GM18951 (cell line): ENCODE measurements around the gene SST.

Experiments
- POLR2A ChIP-seq: IDR thresholded peaks from 4 replicates; pipeline ENCODE4 v1.6.1; 2011; ENCODE audit warnings: mild to moderate bottlenecking; ENCODE audit not compliant: insufficient read length, insufficient read depth; ENCODE audit errors: extremely low read depth
- in situ Hi-C: fragments of 300-500 bp; cut with MboI; formaldehyde crosslinking; loops from one replicate; pipeline ENCODE4 v1.12.0; 2022; ENCODE audit warnings: low sequenced_read_pairs, mixed read lengths, inconsistent platforms; ENCODE audit not compliant: unreplicated experiment

The SST gene

GRCh38 chr3:187698499-187699399, 28.6 kb upstream of the SST start:
- TF ChIP-seq POLR2A, result no peak
- in situ Hi-C loops, result no loop called here

DNA sequence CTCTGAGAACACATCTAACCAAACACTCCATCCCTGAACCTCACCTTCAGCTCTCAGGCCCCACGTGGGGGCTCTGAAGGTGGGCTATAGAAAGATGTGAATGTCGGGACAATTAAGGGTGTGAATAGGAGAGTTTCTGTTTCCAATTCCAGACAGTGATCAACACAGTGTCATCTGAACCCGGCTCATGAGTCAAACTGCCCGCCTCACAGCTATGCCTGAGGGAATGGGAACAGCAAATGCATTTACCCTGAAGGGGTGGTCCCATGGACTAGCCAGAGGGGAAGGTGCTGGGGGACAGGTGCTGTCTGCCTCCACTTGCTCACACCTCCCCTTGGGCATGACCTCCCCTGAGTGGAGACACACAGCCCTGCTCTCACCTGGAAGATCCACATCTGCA, 25.8 kb upstream of the SST start:
- in situ Hi-C loops, result no loop called here
- no peak for TF ChIP-seq POLR2A

DNA sequence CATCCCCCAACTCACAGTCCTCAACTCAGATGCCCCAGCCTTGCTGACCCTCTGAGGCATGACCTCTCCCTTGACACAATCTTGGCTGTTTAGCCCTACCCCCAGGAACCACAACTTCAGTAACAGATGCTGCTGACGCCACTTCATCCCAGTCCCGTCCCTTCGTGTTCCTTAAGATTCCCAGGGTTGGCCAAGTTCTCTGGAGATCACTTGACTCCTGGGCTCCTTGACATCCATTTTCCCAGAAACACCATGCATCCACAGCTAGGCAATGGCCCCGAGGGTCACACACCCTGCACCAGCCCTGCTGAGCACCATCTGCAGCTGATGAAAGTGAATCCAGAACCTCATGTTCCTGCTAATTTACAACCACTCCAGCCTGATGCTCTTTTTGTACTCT, 25.3 kb upstream of the SST start:
- in situ Hi-C loops, result no loop called here
- TF ChIP-seq POLR2A, result no peak

DNA sequence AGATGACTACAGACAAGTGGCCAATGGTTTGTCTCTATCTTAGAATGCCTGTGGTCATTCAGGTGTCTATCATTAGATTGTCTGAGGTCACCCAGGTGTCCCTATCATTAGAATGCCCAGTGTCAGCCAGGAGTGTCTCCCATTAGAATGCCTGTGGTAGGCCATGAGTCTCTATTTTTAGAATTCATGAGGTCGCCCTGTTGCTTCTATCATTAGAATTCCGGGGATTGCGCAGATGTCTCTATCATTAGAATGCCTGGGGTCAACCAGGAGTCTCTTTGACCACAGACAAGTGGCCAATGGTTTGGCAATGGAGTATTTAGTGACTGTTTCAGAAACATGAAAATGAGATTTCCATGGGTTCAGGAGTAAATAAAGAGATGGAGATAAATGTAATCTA, 24.6 kb upstream of the SST start:
- TF ChIP-seq POLR2A, result no peak
- in situ Hi-C loops, result no loop called here

GRCh38 chr3:187693431-187693830, 23.2 kb upstream of the SST start:
- in situ Hi-C loops, result no loop called here
- no peak for TF ChIP-seq POLR2A

GRCh38 chr3:187689984-187690383, 19.8 kb upstream of the SST start:
- in situ Hi-C loops, result no loop called here
- no peak for TF ChIP-seq POLR2A

DNA sequence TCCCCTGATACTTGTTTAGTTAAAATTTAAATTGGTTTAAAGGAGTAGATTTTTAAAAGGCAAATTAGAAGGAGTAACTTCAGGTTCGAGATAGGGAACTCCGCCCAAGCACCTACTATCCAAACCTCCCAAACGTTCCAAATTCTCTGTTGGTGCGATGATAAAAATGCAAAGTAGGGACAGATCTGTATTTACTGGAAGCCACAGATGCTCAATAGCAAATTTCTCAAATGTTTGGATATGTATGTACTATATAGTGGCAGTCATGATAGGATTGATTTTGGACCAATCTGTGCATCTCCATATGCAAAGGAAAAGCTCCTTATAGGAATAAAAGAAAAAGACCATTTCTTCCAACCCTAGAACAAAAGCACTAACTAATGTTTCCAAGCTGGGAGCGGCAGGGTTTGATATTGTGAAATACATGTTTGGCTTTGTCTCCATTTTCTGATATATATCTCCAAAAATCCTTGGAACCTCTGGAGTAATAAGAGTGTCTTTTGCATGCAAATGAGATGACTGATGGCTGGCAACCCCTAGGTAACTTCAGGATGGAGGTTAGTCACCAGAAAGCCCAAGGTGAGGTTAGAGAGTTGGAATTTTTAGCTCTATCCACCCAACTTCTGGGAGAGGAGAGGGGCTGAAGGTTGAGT, 16.6 kb upstream of the SST start:
- in situ Hi-C loops, result no loop called here
- TF ChIP-seq POLR2A, result no peak

GRCh38 chr3:187685948-187686347, 15.8 kb upstream of the SST start:
- in situ Hi-C loops, result no loop called here
- TF ChIP-seq POLR2A, result no peak

GRCh38 chr3:187684880-187685279, 14.7 kb upstream of the SST start:
- in situ Hi-C loops, result loop anchor here (5.0 kb wide), 1 partner anchor 368 kb away; no protein-coding TSS in a partner anchor
- no peak for TF ChIP-seq POLR2A

GRCh38 chr3:187684444-187684843, 14.2 kb upstream of the SST start:
- in situ Hi-C loops, result loop anchor here (5.0 kb wide), 1 partner anchor 367 kb away; no protein-coding TSS in a partner anchor
- no peak for TF ChIP-seq POLR2A

DNA sequence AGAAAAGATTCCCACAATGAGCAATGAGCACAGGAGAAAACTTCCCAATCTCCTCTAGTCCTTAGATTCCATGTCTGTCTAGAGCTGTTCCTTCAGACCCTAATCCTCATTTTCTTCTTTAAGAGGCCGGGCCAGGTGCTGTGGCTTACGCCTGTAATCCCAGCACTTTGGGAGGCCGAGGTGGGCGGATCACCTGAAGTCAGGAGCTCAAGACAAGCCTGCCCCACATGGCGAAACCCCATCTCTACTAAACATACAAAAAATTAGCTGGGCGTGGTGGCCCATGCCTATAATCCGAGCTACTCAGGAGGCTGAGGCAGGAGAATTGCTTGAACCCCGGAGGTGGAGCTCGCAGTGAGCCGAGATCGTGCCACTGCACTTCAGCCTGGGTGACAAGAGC, 11.6 kb upstream of the SST start:
- in situ Hi-C loops, result loop anchor here (5.0 kb wide), 1 partner anchor 364 kb away; no protein-coding TSS in a partner anchor

DNA sequence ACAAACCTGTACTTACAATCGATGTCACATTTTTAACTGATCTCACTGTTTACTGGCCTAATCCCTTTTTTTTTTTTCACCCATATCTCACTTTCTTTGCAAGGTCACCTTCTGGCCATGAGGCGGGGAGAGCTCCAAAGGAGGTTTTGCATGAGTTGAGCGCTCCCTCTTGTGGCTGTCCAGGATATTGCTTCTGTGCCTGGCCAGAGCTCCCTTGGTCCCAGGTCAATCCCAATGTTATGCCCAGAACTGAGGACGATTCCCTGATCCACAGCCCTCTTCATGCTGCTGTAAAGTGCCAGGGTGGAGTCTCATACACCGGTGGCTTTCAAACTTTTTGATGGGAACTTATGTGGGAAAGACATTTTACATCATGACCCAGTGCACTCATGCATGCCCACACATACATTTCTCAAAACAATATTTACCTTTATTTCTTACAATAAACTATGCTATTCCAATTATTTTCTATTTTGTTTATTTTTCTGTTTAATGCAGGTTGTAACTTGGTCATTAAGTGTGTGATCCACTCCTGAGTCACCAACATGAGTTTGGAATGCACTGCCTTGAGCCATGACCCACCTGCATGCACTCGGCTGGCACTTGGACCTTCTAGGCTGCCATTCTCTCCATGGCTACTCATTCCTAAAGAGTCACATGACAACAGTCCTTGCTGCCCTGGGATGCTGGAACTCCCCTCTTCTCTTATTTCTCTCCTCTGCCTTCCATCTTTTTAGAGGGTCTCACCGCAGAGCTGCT, 9.6 kb upstream of the SST start:
- TF ChIP-seq POLR2A, result no peak
- in situ Hi-C loops, result loop anchor here (5.0 kb wide), 2 partner anchors 68 to 363 kb away; no protein-coding TSS in a partner anchor

- in situ Hi-C loops, result loop anchor here (5.0 kb wide), 1 partner anchor 66 kb away; no protein-coding TSS in a partner anchor
- TF ChIP-seq POLR2A, result no peak
These were observed 8.6 kb upstream of the SST start for GRCh38 chr3:187678726-187679268.

- no peak for TF ChIP-seq POLR2A
- in situ Hi-C loops, result loop anchor here (5.0 kb wide), 1 partner anchor 65 kb away; no protein-coding TSS in a partner anchor
These were observed 7.4 kb upstream of the SST start for GRCh38 chr3:187677604-187678003.
